GM19372 (cell line): ENCODE measurements around the gene PRR36.

Source experiments
- ATAC-seq: cut with Tn5 transposase; IDR thresholded peaks from one replicate; pipeline ENCODE4 v1.9.1; 2021; ENCODE audit warnings: mild to moderate bottlenecking, low read depth, moderate library complexity; ENCODE audit not compliant: unreplicated experiment

PRR36 gene

DNA sequence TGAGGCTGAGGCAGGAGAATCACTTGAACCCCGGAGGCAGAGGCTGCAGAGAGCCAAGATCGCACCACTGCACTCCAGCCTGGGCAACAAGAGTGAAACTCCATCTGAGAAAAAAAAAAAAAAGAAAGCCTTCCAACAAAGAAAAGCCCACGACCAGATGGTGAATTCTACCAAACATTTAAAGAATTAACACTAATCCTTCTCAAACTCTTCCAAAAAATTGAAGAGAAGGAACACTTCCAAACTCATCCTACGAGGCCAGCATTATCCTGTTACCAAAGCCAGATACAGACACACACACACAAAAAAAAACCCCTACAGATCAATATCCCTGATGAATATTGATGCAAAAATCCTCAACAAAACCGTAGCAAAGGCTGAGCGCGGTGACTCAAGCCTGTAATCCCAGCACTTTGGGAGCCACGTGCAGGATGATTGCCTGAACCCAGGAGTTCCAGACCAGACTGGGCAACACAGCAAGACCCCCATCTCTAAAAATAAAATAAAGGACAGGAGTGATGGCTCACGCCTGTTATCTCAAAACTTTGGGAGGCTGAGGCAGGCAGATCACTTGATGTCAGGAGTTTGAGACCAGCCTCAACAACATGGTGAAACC, 50.4 kb downstream of the PRR36 start:
- no peak for ATAC-seq

- no peak for ATAC-seq
Measured at GRCh38 chr19:7822910-7823515, 51.2 kb downstream of the PRR36 start.

GRCh38 chr19:7820588-7820987, 53.6 kb downstream of the PRR36 start:
- ATAC-seq: no peak

DNA sequence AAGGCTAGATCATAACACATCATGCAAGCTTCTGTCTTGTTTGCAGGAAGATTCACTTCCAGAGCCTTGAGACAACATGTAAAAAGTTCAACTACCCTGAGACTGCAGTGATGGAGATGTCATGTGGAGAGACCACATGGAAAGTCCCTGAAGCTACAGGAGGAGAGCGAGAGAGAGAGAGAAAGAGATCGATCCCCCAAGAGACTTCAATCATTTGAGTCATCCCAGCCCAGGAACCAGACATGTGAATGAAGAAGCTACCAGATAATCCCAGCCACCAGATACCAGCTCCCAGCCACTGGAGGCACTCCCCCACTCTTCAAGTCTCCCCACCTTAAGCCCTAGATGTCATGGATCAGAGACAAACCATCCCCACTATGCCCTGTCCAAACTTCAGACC, 54.9 kb downstream of the PRR36 start:
- no peak for ATAC-seq

DNA sequence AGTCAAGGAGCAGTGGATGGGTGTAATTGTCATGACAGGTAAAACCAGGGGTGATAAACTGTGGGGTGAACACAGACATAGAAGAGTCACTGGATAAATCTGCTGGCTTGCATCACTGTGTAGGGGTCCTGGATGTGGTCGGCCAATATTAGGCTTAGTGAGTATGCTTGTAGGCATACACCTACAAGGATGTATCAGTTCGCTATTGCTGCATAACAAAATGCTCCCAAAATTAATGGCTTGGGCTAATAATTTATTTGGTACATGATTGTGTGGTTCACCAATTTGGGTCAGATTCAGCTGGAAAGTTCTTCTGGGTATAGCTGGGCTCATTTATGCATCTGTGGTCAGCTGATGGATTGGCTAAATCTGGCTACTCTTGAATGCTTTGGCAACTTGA, 55.4 kb downstream of the PRR36 start:
- ATAC-seq: no peak
